BE2C (cell line): ENCODE results near the gene FOXB2. TPM values are rescaled to one million over a fixed set of nuclear protein-coding genes. Genes with fewer than 3 reads are reported as not detected.
A peak's percentile ranks its signal among the peaks of the same experiment; 100 is the strongest.
"Not testable (repeated sequence)": the region's sequence is repeated elsewhere in the genome, so short reads cannot be mapped to it uniquely, and the experiment has no call there.

ENCODE experiments used
- DNase-seq: peaks from one replicate; pipeline ENCODE4 v3.0.0-alpha.2; 2020
- H3K27me3 ChIP-seq: fragments of 250-450 bp; sonication (Bioruptor Pico); 2 replicates; pipeline ENCODE4 v1.5.1; 2020; ENCODE audit warnings: mild to moderate bottlenecking
- H3K36me3 ChIP-seq: fragments of 250-450 bp; sonication (Bioruptor Pico); 2 replicates; pipeline ENCODE4 v1.5.1; 2020; ENCODE audit warnings: mild to moderate bottlenecking
- H3K4me1 ChIP-seq: fragments of 250-450 bp; sonication (Bioruptor Pico); 2 replicates; pipeline ENCODE4 v1.5.1; 2020
- H3K4me3 ChIP-seq: 2 replicates; pipeline ENCODE4 v1.5.1; 2011; ENCODE audit warnings: low read depth, low read length
- H3K9me3 ChIP-seq: fragments of 250-450 bp; sonication (Bioruptor Pico); 2 replicates; pipeline ENCODE4 v1.5.1; 2020
- polyA plus RNA-seq: library from polyadenylated mRNA; unstranded; fragments of >200 nt; gene quantifications from one replicate; pipeline ENCODE4 v1.2.1, GENCODE V29; 2012; ENCODE audit warnings: low read depth, missing spikeins; ENCODE audit not compliant: insufficient read length, insufficient read depth
- TF ChIP-seq, protein P1 (sequence below): IDR thresholded peaks from 2 replicates; pipeline ENCODE4 v1.5.1; 2012; ENCODE audit warnings: mild to moderate bottlenecking, low read depth, low read length

FOXB2 gene
- polyA plus RNA-seq: not detected

DNA sequence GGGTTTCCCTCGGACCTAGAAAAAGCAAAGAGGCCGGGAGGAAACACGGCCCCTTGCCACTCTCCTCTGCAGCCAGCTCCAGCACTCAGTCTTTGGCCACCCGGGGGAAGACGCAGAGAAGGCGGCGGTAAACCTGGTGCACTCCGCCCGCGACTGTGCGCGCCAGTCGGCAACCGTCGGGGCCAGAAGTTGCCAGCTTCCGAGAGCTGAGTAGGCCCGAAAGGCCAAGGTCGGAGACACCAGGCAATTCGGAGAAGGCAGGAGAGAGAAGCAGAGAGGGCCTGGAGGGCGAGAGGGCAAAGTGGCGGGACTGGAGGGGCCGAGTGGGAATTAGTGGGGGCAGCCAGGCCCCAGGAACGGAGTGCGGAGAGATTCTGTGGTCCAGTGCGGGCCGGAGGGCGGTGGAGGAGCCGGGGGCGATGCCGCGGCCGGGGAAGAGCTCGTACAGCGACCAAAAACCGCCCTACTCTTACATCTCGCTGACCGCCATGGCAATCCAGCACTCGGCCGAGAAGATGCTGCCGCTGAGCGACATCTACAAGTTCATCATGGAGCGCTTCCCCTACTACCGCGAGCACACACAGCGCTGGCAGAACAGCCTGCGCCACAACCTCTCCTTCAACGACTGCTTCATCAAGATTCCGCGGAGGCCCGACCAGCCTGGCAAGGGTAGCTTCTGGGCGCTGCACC lies at the start of gene FOXB2:
FOXB2 (plus strand) TSS at position 420 of the 690 bp plus-strand sequence; CDS start at position 420, 0 bp downstream.
- H3K27me3 ChIP-seq: peaks cover 99% of the 10 kb centered on the region
- no peaks in the 10 kb centered on the region for H3K9me3 ChIP-seq
- H3K4me1 ChIP-seq: no peaks in the 10 kb centered on the region; the same call in 1 of the 2 replicates
- TF ChIP-seq, protein P1, sequence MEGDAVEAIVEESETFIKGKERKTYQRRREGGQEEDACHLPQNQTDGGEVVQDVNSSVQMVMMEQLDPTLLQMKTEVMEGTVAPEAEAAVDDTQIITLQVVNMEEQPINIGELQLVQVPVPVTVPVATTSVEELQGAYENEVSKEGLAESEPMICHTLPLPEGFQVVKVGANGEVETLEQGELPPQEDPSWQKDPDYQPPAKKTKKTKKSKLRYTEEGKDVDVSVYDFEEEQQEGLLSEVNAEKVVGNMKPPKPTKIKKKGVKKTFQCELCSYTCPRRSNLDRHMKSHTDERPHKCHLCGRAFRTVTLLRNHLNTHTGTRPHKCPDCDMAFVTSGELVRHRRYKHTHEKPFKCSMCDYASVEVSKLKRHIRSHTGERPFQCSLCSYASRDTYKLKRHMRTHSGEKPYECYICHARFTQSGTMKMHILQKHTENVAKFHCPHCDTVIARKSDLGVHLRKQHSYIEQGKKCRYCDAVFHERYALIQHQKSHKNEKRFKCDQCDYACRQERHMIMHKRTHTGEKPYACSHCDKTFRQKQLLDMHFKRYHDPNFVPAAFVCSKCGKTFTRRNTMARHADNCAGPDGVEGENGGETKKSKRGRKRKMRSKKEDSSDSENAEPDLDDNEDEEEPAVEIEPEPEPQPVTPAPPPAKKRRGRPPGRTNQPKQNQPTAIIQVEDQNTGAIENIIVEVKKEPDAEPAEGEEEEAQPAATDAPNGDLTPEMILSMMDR: no peak
- no peak for DNase-seq
- H3K36me3 ChIP-seq: no peaks in the 10 kb centered on the region
- H3K4me3 ChIP-seq: peak within 1 kb of the TSS; percentile 28

DNA sequence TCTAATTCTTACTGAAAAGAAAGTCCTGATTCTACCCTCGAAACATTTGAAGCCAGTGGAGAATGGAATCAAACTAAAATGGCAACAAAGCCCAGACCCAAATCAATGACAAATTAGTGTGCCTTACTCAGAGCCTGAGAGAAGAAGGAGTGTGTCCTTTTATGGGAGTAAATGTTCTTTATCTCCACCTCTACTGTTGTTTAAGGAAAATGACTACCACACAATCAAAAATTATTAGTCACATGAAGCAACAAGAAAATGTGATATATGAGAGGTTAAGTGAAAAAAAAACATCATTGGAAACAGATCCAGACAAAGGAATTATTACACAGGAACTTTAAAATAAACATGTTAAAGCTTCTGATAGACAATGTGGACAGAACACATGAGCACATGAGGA lies 49.7 kb upstream of the FOXB2 start:
- no peak overlapping the region for H3K4me3 ChIP-seq
- TF ChIP-seq, protein P1: no peak
- H3K9me3 ChIP-seq: no peaks in the 10 kb centered on the region
- H3K4me1 ChIP-seq: no peaks in the 10 kb centered on the region
- no peaks in the 10 kb centered on the region for H3K36me3 ChIP-seq
- no peaks in the 10 kb centered on the region for H3K27me3 ChIP-seq
- DNase-seq: no peak

GRCh38 chr9:76978831-76979230 lies 40.6 kb upstream of the FOXB2 start:
- H3K9me3 ChIP-seq, H3K4me1 ChIP-seq, DNase-seq, H3K4me3 ChIP-seq, H3K36me3 ChIP-seq, H3K27me3 ChIP-seq: not testable (repeated sequence)

- TF ChIP-seq, protein P1: no peak
- Histone ChIP-seq H3K4me1 (peaks cover 9% of the 10 kb centered on the region), H3K27me3 (no peaks in the 10 kb centered on the region), H3K9me3 (no peaks in the 10 kb centered on the region), H3K36me3 (no peaks in the 10 kb centered on the region), H3K4me3 (no peak overlapping the region)
- no peak for DNase-seq
Observed at GRCh38 chr9:76980566-76980965, 38.9 kb upstream of the FOXB2 start.

- H3K36me3 ChIP-seq: no peaks in the 10 kb centered on the region
- no peaks in the 10 kb centered on the region for H3K9me3 ChIP-seq
- TF ChIP-seq, protein P1: no peak
- H3K4me3 ChIP-seq: no peak overlapping the region
- peaks cover 14% of the 10 kb centered on the region for H3K4me1 ChIP-seq
- DNase-seq: no peak
- H3K27me3 ChIP-seq: no peaks in the 10 kb centered on the region
Observed at GRCh38 chr9:76984486-76984885, 35.0 kb upstream of the FOXB2 start.

DNA sequence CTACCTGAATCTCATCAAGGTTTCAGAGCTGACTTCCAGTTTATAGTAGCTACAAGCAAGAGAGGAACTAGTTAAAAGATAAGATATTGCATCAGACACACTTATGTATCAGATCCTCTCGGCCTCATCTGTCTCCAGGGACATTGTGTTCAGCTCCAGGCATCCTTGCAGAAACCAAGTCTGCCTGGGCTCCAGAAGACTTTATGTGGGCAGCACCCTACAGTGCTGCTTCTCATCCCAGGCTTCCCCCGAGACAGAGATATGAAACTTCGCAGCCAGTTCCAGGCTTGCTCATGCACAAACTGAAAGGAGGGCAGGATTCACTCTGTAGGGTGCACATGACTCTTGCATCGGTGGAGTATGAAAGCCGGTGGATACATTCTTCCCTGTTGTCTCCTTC lies 33.9 kb upstream of the FOXB2 start:
- TF ChIP-seq, protein P1: no peak
- Histone ChIP-seq H3K4me3 (no peak overlapping the region), H3K4me1 (peaks cover 13% of the 10 kb centered on the region), H3K27me3 (no peaks in the 10 kb centered on the region), H3K9me3 (no peaks in the 10 kb centered on the region), H3K36me3 (no peaks in the 10 kb centered on the region)
- DNase-seq: peak; percentile 27
